IgD-negative memory B cell (primary cell): Measurements from ENCODE around the gene ATP2B2. TPM values are rescaled to one million over a fixed set of nuclear protein-coding genes. Genes with fewer than 3 reads are reported as not detected.
"Not testable (repeated sequence)": the region's sequence is repeated elsewhere in the genome, so short reads cannot be mapped to it uniquely, and the experiment has no call there.

ENCODE experiments used
- H3K27ac Mint-ChIP-seq, 3 donors: one replicate each; pipeline ENCODE4 v1.8.0; 2020 to 2022; ENCODE audit warnings: mild to moderate bottlenecking in 3 of 3, mixed read lengths in 3 of 3, moderate library complexity in 1 of 3
- H3K27me3 Mint-ChIP-seq: one replicate; pipeline ENCODE4 v1.8.0; 2021; ENCODE audit warnings: mixed read lengths
- H3K36me3 Mint-ChIP-seq: one replicate; pipeline ENCODE4 v1.8.0; 2020; ENCODE audit warnings: mild to moderate bottlenecking, mixed read lengths
- H3K4me1 Mint-ChIP-seq, 3 donors: one replicate each; pipeline ENCODE4 v1.8.0; 2020 to 2022; ENCODE audit warnings: mixed read lengths in 3 of 3, mild to moderate bottlenecking in 1 of 3
- H3K4me3 Mint-ChIP-seq, 4 donors: one replicate each; pipeline ENCODE4 v1.8.0; 2020 to 2022; ENCODE audit warnings: mild to moderate bottlenecking in 4 of 4, mixed read lengths in 4 of 4, moderate library complexity in 3 of 4
- H3K9me3 Mint-ChIP-seq, 3 donors: one replicate each; pipeline ENCODE4 v1.8.0; 2020 to 2021; ENCODE audit warnings: mixed read lengths in 3 of 3, mild to moderate bottlenecking in 1 of 3
- polyA plus RNA-seq: library from polyadenylated mRNA; unstranded; fragments of 300-500 nt; fragmentation: Illumina TruSeq; gene quantifications from one replicate; pipeline ENCODE4 v1.2.3, GENCODE V29; 2021

The ATP2B2 gene
- polyA plus RNA-seq, 1 donor from 2014 or later, result not detected

DNA sequence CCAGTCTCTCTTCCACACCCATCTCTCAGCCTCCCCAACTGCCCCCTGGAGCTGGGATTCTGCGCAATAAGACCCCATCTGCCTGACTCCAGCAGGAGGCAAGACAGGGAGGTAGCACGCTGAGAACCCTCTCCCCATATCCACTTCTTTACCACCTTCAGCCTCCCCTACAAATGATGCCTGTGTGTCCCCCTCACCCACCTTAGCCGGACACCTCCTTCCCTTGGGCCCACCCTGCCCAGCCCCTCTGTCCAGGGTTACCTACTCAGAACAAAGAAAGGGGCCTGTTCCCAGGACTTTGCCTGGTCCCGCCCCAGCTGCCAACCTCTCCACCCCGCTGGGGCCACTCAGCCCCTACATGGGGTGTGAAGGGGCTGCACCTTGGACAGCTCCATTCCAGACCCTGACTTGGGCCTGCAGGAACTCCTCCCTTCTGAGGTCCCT lies 40.8 kb upstream of the ATP2B2 start:
- Mint-ChIP-seq H3K27me3 (peaks cover 9% of the 10 kb centered on the region), H3K9me3 (peaks cover 4 to 22% (median 13%) of the 10 kb centered on the region in 3 donors), H3K4me3 (no peak overlapping the region), H3K27ac (no peak overlapping the region), H3K4me1 (peaks cover 0 to 2% (median 0%) of the 10 kb centered on the region in 3 donors), H3K36me3 (no peaks in the 10 kb centered on the region)

DNA sequence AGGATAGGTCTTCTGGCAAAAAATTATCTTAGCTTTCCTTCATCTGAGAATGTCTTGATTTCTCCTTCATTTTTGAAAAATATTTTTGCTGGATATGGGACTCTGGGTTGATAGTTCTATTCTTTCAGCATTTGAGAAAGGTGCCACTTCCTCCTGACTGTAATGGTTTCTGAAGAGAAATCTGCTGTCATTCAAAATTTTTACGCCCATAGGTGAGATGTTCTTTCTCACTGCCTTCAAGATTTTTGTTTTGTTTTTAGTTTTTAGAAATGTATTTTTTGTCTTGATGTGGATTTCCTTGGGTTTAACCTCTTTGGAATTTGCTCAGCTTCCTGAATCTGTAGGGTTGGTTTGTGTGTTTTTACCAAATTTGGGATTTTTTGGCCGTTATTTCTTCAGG lies 37.1 kb upstream of the ATP2B2 start:
- Mint-ChIP-seq H3K36me3 (no peaks in the 10 kb centered on the region), H3K4me3 (no peak overlapping the region), H3K27ac (no peak overlapping the region), H3K9me3 (peaks cover 11 to 24% (median 18%) of the 10 kb centered on the region in 3 donors), H3K27me3 (peaks cover 18% of the 10 kb centered on the region), H3K4me1 (no peaks in the 10 kb centered on the region)

DNA sequence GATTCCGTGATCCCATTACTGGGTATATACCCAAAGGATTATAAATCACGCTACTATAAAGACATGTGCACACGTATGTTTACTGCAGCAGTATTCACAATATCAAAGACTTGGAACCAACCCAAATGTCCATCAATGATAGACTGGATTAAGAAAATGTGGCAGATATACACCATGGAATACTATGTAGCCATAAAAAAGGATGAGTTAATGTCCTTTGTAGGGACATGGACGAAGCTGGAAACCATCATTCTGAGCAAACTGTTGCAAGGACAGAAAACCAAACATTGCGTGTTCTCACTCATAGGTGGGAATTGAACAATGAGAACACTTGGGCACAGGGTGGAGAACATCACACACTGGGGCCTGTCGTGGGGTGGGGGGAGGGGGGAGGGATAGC lies 35.0 kb upstream of the ATP2B2 start:
- H3K27ac Mint-ChIP-seq, H3K36me3 Mint-ChIP-seq: not testable (repeated sequence)
- H3K4me3 Mint-ChIP-seq, result peak overlapping the region in 1 of 4 donors; percentile 7

DNA sequence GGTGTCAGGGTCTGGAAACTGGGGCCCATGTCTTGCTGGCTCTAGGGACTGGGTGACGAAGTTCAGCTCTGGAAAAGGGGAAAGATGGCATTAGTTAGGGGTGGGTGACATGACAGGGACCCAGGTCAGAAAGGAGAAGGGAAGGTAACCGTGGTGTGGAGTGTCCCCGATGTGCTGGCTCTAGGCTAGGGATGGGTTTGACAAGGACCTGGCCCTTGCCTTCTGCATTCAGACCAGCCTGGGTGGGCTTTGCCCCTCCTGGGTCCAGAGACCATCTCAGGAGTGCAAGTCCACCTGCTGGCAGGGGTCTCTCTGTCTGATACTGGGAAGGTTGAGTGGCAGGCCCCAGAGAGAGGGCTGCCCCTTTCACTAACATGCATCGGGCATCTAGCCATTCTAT lies 28.7 kb upstream of the ATP2B2 start:
- Mint-ChIP-seq H3K36me3 (peaks cover 2% of the 10 kb centered on the region), H3K9me3 (peaks cover 0 to 3% (median 2%) of the 10 kb centered on the region in 3 donors), H3K27me3 (peaks cover 8% of the 10 kb centered on the region), H3K4me1 (no peaks in the 10 kb centered on the region), H3K27ac (no peak overlapping the region), H3K4me3 (peak overlapping the region in 1 of 4 donors; percentile 21)

More for the DNA sequence above, 35.0 kb upstream of the ATP2B2 start:
- H3K9me3 Mint-ChIP-seq, result peaks cover 11 to 24% (median 18%) of the 10 kb centered on the region in 3 donors
- H3K27me3 Mint-ChIP-seq, result peaks cover 12% of the 10 kb centered on the region
- H3K4me1 Mint-ChIP-seq, result not testable (repeated sequence)

DNA sequence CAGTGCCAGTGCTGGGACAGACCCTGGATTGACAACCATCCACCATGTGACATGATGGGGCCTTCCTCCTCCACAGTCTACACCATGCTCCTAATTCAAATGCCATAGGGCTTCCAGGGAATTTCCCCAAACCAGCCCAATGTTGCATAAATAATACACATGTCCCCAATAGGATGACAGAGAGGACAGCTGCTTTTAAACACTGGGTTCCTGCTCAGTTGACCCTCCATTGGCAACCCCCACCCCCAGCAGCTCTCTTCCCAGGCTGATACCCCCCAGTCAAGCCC lies 28.3 kb upstream of the ATP2B2 start:
- Mint-ChIP-seq H3K27ac (no peak overlapping the region), H3K9me3 (peaks cover 0 to 2% (median 0%) of the 10 kb centered on the region in 3 donors), H3K4me3 (no peak overlapping the region), H3K4me1 (no peaks in the 10 kb centered on the region), H3K27me3 (peaks cover 5% of the 10 kb centered on the region), H3K36me3 (peaks cover 2% of the 10 kb centered on the region)

DNA sequence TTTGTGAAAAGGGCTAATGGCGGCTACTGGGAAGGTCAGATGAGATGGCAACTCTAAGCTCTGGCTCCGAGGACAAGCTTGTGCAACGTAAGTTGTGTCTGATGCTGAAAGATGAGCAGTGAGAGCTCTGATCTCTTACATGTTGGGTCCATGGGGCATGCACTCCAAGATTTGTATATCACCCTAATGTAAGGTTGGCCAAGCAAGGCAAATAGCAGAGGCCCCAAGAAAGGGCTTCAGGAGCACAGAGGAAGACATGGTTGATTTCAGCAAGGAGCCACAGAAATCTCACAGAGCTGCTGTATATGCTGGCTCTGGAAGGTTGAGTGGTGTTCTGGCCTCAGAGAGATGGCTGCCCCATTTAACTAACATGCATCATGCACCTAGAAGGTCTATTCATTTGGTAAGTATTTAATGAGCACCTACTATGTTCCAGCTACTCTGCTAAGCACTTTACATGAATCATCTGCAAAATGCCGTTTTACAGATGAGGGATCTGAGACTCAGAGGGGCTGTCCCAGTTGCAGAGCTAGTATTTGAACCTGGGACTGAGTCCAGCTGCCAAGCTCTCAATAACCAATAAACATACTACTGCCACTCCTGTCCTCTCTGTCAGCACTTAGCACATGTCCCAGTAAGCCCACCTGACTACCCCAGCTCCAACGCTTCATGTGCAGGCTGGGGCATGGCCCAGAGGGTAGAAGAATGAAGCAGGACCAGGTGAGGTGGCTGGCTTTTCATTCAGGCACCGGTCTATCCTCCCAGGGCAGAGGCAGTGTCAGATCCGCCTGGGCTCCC lies 27.8 kb upstream of the ATP2B2 start:
- H3K9me3 Mint-ChIP-seq, result peaks cover 0 to 2% (median 0%) of the 10 kb centered on the region in 3 donors
- H3K4me3 Mint-ChIP-seq, result no peak overlapping the region
- H3K4me1 Mint-ChIP-seq, result no peaks in the 10 kb centered on the region
- H3K36me3 Mint-ChIP-seq, result peaks cover 2% of the 10 kb centered on the region
- no peak overlapping the region for H3K27ac Mint-ChIP-seq
- H3K27me3 Mint-ChIP-seq, result no peaks in the 10 kb centered on the region

DNA sequence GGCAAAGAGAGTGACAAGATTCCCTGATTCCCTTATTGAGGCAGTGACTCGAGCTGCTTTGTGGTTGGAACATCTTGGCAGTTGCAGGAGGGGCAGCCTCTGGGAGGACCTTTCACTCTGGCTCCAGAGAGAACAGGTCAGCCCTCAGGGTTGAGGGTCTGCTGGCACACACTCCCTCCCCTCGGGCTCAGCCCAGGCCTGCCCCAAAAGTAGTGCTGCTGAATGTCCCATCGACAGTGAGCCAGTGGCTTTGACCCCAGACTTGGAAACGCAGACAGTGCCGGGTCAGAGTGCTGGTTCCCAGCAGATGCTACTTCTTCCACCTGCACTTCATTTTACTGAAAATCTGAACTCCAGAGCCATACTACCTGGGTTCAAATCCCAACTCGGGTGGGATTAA lies 25.6 kb upstream of the ATP2B2 start:
- Mint-ChIP-seq H3K9me3 (no peaks in the 10 kb centered on the region), H3K36me3 (no peaks in the 10 kb centered on the region), H3K27me3 (peaks cover 5% of the 10 kb centered on the region), H3K4me3 (no peak overlapping the region), H3K27ac (no peak overlapping the region), H3K4me1 (no peaks in the 10 kb centered on the region)

DNA sequence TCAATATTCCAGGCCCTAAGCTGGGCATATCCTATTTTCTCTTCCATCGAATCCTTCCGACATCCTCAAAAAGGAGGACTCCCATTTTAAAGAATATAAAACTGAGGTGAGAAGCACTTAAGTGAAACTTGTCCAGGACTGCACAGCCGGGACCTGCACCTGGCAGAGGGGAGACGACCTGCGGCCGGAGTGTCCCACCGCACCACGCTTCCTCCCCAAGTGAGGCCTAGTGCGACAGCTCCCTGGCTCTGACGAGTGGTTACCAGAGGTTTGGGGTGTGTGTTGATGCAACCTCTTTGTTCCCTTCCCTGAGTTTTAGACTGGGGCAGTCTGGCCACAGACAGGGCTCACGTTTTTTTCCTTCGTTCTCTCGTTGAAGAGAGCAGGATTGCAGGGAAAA lies 24.9 kb upstream of the ATP2B2 start:
- no peaks in the 10 kb centered on the region for H3K4me1 Mint-ChIP-seq
- no peaks in the 10 kb centered on the region for H3K9me3 Mint-ChIP-seq
- H3K27ac Mint-ChIP-seq, result no peak overlapping the region
- H3K4me3 Mint-ChIP-seq, result no peak overlapping the region
- H3K27me3 Mint-ChIP-seq, result peaks cover 8% of the 10 kb centered on the region
- no peaks in the 10 kb centered on the region for H3K36me3 Mint-ChIP-seq

DNA sequence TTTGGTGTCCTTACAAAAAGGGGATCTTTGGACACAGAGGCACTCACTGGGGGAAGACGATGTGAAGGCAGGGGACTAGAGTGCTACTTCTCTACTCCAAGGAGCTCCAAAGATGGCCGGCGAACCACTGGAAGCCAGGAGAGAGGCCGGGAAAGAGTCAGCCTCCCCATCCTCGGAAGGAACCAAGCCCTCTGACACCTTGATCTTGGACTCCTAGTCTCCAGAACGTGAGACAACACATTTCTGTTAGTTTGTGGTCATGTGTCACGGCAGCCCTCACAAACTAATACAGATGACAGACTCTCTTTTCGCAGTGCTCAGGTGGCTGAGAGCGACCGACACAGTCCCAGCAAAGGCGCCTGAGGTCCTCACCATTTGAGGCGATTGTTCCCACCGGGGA lies 24.4 kb upstream of the ATP2B2 start:
- Mint-ChIP-seq H3K36me3 (no peaks in the 10 kb centered on the region), H3K4me3 (no peak overlapping the region), H3K9me3 (no peaks in the 10 kb centered on the region), H3K4me1 (no peaks in the 10 kb centered on the region), H3K27ac (no peak overlapping the region), H3K27me3 (peaks cover 8% of the 10 kb centered on the region)

DNA sequence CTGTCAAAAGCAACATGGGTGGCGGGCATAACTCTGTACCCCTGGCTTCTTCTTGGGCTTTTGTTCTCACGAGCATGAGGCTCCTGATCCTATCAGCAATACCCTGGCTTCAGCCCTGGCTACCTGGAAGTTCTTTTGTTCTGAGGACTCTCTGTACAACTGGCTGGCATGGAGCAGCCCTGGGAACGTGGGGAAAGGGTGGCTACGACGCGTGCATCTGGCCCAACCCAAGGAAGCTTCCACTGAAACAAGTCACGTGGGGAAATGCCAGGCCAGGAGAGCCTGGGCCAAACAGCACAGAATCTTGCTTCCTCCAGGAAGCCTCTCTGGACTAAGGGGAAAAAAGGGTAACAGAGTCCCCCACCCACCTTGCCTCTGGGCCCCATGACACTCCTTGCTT lies 22.7 kb upstream of the ATP2B2 start:
- Mint-ChIP-seq H3K9me3 (no peaks in the 10 kb centered on the region), H3K27ac (no peak overlapping the region), H3K27me3 (peaks cover 16% of the 10 kb centered on the region), H3K4me3 (no peak overlapping the region), H3K36me3 (no peaks in the 10 kb centered on the region), H3K4me1 (peaks cover 0 to 2% (median 0%) of the 10 kb centered on the region in 3 donors)

DNA sequence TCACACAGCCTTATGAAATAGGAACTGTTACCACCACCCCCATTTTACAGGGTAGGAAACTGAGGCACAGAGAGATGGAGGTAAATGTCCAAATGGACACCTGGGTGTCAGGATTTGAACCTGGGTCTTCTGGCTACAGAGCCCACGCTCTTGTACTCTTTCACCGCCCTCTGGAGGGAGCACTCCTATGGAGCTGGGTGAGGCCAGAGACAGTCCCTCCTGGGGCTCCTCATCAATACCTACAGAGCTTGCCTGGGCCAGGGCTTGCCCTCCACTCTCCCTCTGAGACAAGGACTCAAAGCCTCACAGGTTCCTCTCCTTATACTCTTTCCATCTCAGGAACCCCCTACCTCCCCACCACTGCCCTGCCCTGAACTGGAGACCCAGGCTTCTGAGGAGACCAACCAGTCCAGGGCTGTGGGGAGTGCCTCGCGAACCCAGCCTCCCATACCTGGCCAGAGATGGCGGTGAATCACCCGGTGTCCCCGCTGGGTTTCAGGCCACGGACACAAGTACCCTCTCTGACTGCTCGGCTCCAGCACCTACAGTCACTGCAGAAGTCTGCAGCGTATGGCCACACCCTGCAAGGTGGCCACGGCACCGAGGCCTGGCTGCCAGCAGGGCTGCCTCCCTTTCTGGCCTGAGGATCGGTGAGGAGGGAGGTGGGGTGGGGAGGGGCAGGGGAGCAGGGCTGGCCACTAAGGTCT lies 22.1 kb upstream of the ATP2B2 start:
- Mint-ChIP-seq H3K9me3 (no peaks in the 10 kb centered on the region), H3K4me1 (peaks cover 0 to 2% (median 0%) of the 10 kb centered on the region in 3 donors), H3K27ac (no peak overlapping the region), H3K4me3 (no peak overlapping the region), H3K36me3 (no peaks in the 10 kb centered on the region), H3K27me3 (peaks cover 21% of the 10 kb centered on the region)

DNA sequence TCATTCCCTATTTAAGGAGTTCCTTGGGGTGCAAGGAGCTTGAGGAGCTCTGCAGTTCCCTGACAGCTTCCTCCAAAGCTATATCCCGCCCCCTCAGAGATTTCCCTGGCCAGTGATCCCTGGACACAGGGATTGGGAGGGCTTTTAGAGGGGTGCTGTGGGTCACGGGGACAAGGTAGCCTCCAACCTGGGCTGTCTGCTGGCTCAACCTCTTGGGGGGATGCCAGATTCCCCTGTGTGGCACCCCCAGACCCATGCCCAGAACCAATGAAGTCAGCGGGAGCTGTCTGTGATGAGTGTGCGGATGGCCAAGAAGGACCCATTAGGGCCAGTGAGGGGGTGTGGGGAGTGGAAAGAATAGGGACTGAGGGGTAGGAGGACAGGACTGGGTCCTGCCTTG lies 21.0 kb upstream of the ATP2B2 start:
- no peak overlapping the region for H3K27ac Mint-ChIP-seq
- H3K36me3 Mint-ChIP-seq, result no peaks in the 10 kb centered on the region
- H3K27me3 Mint-ChIP-seq, result peaks cover 27% of the 10 kb centered on the region
- peaks cover 0 to 3% (median 0%) of the 10 kb centered on the region in 3 donors for H3K4me1 Mint-ChIP-seq
- no peaks in the 10 kb centered on the region for H3K9me3 Mint-ChIP-seq
- no peak overlapping the region for H3K4me3 Mint-ChIP-seq

DNA sequence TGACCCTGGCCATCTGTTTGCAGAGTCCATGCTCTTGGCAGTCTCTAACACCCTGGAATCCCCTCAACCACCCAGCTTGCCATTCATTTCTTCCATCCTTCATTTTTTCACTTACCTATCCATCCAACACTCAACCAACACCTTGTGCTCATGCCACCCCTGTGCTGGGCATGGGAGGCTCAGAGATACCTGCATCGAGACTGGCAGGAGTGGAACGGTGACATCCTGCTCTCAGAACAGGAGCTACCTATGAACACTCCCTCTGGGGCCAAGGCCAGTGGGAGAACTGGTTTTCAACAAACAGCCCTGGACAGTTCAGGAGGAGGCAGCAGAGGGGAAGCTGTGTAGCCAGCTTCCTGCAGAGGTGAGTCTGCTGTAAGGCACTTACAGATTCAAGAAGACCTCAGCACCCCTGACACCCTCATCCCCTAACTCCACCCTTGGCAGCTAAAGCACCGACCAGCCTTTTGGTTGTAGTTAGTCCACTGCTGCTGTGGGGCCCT lies 19.5 kb upstream of the ATP2B2 start:
- H3K27me3 Mint-ChIP-seq, result peaks cover 27% of the 10 kb centered on the region
- H3K4me3 Mint-ChIP-seq, result no peak overlapping the region
- H3K9me3 Mint-ChIP-seq, result no peaks in the 10 kb centered on the region
- H3K36me3 Mint-ChIP-seq, result no peaks in the 10 kb centered on the region
- H3K4me1 Mint-ChIP-seq, result peaks cover 0 to 4% (median 0%) of the 10 kb centered on the region in 3 donors
- H3K27ac Mint-ChIP-seq, result no peak overlapping the region

DNA sequence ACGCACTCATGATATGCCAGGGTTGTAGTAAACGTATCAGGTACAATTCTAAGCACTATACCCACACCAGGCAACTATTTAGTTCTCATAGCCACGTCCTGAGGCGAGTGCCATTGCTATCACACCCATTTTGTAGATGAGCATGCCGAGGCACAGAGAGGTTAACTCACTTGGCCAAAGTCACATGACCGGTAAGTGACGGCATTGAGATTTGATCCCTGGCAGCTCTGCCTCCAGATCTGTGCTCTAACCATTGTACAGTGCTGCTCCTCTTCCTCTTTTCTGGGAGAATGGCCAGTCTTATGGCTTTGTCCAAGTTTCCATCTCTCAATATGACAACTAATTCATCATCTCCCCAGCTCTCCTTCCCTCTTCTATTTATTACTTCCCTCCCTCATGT lies 18.9 kb upstream of the ATP2B2 start:
- Mint-ChIP-seq H3K9me3 (no peaks in the 10 kb centered on the region), H3K27me3 (peaks cover 27% of the 10 kb centered on the region)

DNA sequence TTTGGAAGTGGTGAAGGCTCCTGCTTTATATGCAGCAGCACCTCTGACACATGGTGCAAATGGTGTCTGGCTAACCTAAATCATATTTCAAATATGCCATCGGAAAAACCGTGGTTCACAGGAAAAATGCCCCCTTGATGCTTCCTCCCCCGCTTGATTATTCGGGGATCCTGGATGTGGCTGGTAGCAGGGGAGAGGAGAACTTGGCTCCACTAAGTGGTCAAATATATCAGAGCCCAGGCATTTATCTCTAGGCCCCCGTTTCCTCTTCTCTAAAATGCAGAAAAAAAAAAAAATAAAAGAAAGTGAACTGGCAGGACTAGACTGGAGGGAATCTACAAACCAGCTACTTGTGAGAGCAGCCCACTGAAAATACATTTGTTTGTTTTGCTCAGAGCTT lies 18.2 kb upstream of the ATP2B2 start:
- Mint-ChIP-seq H3K9me3 (no peaks in the 10 kb centered on the region), H3K27ac (no peak overlapping the region), H3K4me1 (peaks cover 0 to 7% (median 2%) of the 10 kb centered on the region in 3 donors), H3K27me3 (peaks cover 31% of the 10 kb centered on the region), H3K4me3 (no peak overlapping the region), H3K36me3 (no peaks in the 10 kb centered on the region)

More for the DNA sequence above, 18.9 kb upstream of the ATP2B2 start:
- Mint-ChIP-seq H3K36me3 (no peaks in the 10 kb centered on the region), H3K27ac (no peak overlapping the region), H3K4me1 (peaks cover 0 to 4% (median 0%) of the 10 kb centered on the region in 3 donors), H3K4me3 (no peak overlapping the region)
